IPS DF 6.9 (cell line): Measurements from ENCODE around the gene ATF1.
"Not testable (repeated sequence)": the region's sequence is repeated elsewhere in the genome, so short reads cannot be mapped to it uniquely, and the experiment has no call there.

Experiments used
- DNase-seq: peaks from one replicate; pipeline ENCODE4 v3.0.0-alpha.2; 2013; ENCODE audit warnings: low read depth, low spot score
- H3K27ac ChIP-seq: one replicate; pipeline ENCODE4 v1.5.1; 2013; ENCODE audit warnings: low read length, control low read depth
- H3K27me3 ChIP-seq: 2 replicates; pipeline ENCODE4 v1.6.1; 2013; ENCODE audit warnings: mild to moderate bottlenecking, low read length; ENCODE audit not compliant: control insufficient read depth, insufficient read depth
- H3K36me3 ChIP-seq: 2 replicates; pipeline ENCODE4 v1.6.1; 2013; ENCODE audit warnings: low read length; ENCODE audit not compliant: control insufficient read depth, insufficient read depth
- H3K4me1 ChIP-seq: 2 replicates; pipeline ENCODE4 v1.6.1; 2013; ENCODE audit warnings: low read length; ENCODE audit not compliant: control insufficient read depth, insufficient read depth
- H3K4me3 ChIP-seq: 2 replicates; pipeline ENCODE4 v1.5.1; 2013; ENCODE audit warnings: mild to moderate bottlenecking, low read length
- H3K9me3 ChIP-seq: 2 replicates; pipeline ENCODE4 v1.6.1; 2013; ENCODE audit warnings: low read length, inconsistent platforms; ENCODE audit not compliant: control insufficient read depth, insufficient read depth
- WGBS: extraction: QIAGEN DNeasy Blood & Tissue Kit; methylation state at CpG from one replicate; pipeline ENCODE4 v1.1.7; 2013; ENCODE audit warnings: mixed read lengths, missing lambda C conversion rate; ENCODE audit not compliant: insufficient read length, insufficient coverage; 5-methylcytosine and 5-hydroxymethylcytosine counted together

The ATF1 gene

GRCh38 chr12:50859621-50860310 lies 95.9 kb downstream of the ATF1 start:
- Histone ChIP-seq H3K4me1 (no peaks in the 10 kb centered on the region), H3K4me3 (no peak overlapping the region), H3K9me3 (no peaks in the 10 kb centered on the region), H3K36me3 (no peaks in the 10 kb centered on the region), H3K27me3 (no peaks in the 10 kb centered on the region), H3K27ac (no peak overlapping the region)
- DNase-seq: no peak
- no CpG with 5 or more reads among the region's 4 CpGs for WGBS

DNA sequence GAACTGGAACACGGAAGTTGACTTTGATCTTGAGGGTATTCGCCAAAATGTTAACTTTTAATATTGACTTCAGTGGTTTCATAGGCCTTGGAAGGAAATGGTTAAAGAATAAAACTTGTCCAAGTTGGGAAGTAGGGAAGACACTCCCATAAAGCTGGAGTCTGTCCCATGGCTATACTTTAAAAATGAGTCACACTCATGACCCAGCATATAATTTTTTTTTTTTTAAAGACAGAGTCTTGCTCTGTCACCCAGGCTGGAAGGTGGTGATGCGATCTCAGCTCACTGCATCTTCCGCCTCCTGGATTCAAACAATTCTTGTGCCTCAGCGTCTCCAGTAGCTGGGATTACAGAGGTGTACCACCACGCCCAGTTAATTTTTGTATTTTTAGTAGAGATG lies 98.4 kb downstream of the ATF1 start:
- no peaks in the 10 kb centered on the region for H3K9me3 ChIP-seq
- DNase-seq: no peak
- no peaks in the 10 kb centered on the region for H3K36me3 ChIP-seq
- no peak overlapping the region for H3K27ac ChIP-seq
- H3K4me1 ChIP-seq: no peaks in the 10 kb centered on the region
- no peaks in the 10 kb centered on the region for H3K27me3 ChIP-seq
- no CpG with 5 or more reads among the region's 6 CpGs for WGBS
- no peak overlapping the region for H3K4me3 ChIP-seq

- no CpG with 5 or more reads among the region's 3 CpGs for WGBS
Observed at GRCh38 chr12:50865266-50865665, 101.4 kb downstream of the ATF1 start.

DNA sequence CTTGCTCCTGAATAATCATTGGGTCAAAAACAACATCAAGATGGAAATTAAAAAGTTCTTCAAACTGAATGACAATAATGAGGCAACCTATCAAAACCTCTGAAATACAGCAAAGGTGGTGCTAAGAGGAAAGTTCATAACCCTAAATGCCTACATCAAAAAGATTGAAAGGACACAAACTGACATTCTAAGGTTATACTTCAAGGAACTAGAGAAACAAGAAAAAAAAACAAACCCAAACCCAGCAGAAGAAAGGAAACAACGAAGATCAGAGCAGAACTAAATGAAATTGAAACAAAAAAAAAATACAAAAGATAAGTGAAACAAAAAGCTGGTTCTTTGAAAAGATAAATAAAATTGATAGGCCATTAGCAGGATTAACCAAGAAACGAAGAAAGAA lies 105.0 kb downstream of the ATF1 start:
- H3K4me3 ChIP-seq, H3K27ac ChIP-seq, DNase-seq, H3K27me3 ChIP-seq, H3K36me3 ChIP-seq, H3K4me1 ChIP-seq, H3K9me3 ChIP-seq: not testable (repeated sequence)
- no CpG with 5 or more reads among the region's 2 CpGs for WGBS

More at GRCh38 chr12:50865266-50865665, 101.4 kb downstream of the ATF1 start:
- no peak for DNase-seq
- Histone ChIP-seq H3K4me3 (no peak overlapping the region), H3K36me3 (no peaks in the 10 kb centered on the region), H3K9me3 (no peaks in the 10 kb centered on the region), H3K27me3 (no peaks in the 10 kb centered on the region), H3K27ac (no peak overlapping the region), H3K4me1 (no peaks in the 10 kb centered on the region)
